IMR-90 (cell line): ENCODE results near the gene ATP5PO. TPM values are rescaled to one million over a fixed set of nuclear protein-coding genes. Genes with fewer than 3 reads are reported as not detected.

ENCODE experiments used
- ATAC-seq: fragments of 200-7000 bp; cut with Tn5 transposase; 2 replicates; pipeline ENCODE4 v1.9.1; 2020; ENCODE audit warnings: low read depth, mild to moderate bottlenecking, moderate library complexity
- Bru-seq: library from RNA; stranded (reverse); fragments of 400-500 nt; gene quantifications from one replicate; lab custom pipeline; 2021; lab: Mats Ljungman, UMichigan
- BruChase-seq, 2 experiments: library from RNA; stranded (reverse); fragments of 400-500 nt; gene quantifications; one replicate each; lab custom pipeline; 2021; lab: Mats Ljungman, UMichigan
- BruUV-seq: library from RNA; stranded (reverse); fragments of 400-500 nt; replicated peaks from 2 replicates; lab custom pipeline; 2021; lab: Mats Ljungman, UMichigan
- CTCF ChIA-PET: fragments of 300-600 bp; formaldehyde crosslinking; extraction: SDS; loops from one replicate; lab custom pipeline; 2021; ENCODE audit warnings: antibody characterized with exemption; lab: Yijun Ruan, JAX
- POLR2A ChIA-PET: fragments of 300-600 bp; sonication (Branson Sonifier 250); formaldehyde crosslinking; loops from one replicate; lab custom pipeline; 2022; ENCODE audit warnings: antibody characterized with exemption; ENCODE audit not compliant: unreplicated experiment; lab: Charles Lee
- DNase-seq: peaks from one replicate; pipeline ENCODE4 v3.0.0; 2013
- H2AFZ ChIP-seq: replicated peaks from 2 replicates; pipeline ENCODE3; 2013; ENCODE audit warnings: low read length, mild to moderate bottlenecking; ENCODE audit not compliant: poor library complexity
- H2AK5ac ChIP-seq: 2 replicates; pipeline ENCODE4 v1.6.1; 2013; ENCODE audit warnings: low read depth, low read length, inconsistent platforms
- H2AK9ac ChIP-seq: replicated peaks from 2 replicates; pipeline ENCODE3; 2013; ENCODE audit warnings: mild to moderate bottlenecking, low read depth, low read length, moderate library complexity; ENCODE audit not compliant: poor library complexity
- H2BK120ac ChIP-seq: 2 replicates; pipeline ENCODE4 v1.6.1; 2013; ENCODE audit warnings: low read depth, low read length, inconsistent platforms
- H2BK15ac ChIP-seq: 3 replicates; pipeline ENCODE4 v1.6.1; 2013; ENCODE audit warnings: low read depth, low read length, inconsistent platforms
- H2BK20ac ChIP-seq: 2 replicates; pipeline ENCODE4 v1.6.1; 2013; ENCODE audit warnings: low read depth, mild to moderate bottlenecking, inconsistent platforms, low read length, moderate library complexity
- H2BK5ac ChIP-seq: 2 replicates; pipeline ENCODE4 v1.6.1; 2013; ENCODE audit warnings: mild to moderate bottlenecking, low read depth, low read length, inconsistent platforms; ENCODE audit not compliant: poor library complexity, severe bottlenecking
- H3K14ac ChIP-seq: replicated peaks from 2 replicates; pipeline ENCODE4 v1.6.1; 2013; ENCODE audit warnings: low read depth, low read length, inconsistent platforms
- H3K18ac ChIP-seq: 2 replicates; pipeline ENCODE4 v1.6.1; 2013; ENCODE audit warnings: low read depth, low read length, control low read depth
- H3K23ac ChIP-seq: 2 replicates; pipeline ENCODE4 v1.6.1; 2013; ENCODE audit warnings: low read depth, low read length, inconsistent platforms
- H3K27ac ChIP-seq: 2 replicates; pipeline ENCODE4 v1.5.1; 2013; ENCODE audit warnings: mild to moderate bottlenecking, control low read depth, low read length; ENCODE audit not compliant: insufficient read depth
- H3K27me3 ChIP-seq: 2 replicates; pipeline ENCODE4 v1.6.1; 2013; ENCODE audit warnings: low read length; ENCODE audit not compliant: control insufficient read depth, insufficient read depth
- H3K36me3 ChIP-seq: 2 replicates; pipeline ENCODE4 v1.6.1; 2013; ENCODE audit warnings: low read length, mixed read lengths; ENCODE audit not compliant: control insufficient read depth, insufficient read depth
- H3K4ac ChIP-seq: 2 replicates; pipeline ENCODE4 v1.6.1; 2013; ENCODE audit warnings: low read depth, low read length, inconsistent platforms
- H3K4me1 ChIP-seq: 2 replicates; pipeline ENCODE4 v1.6.1; 2013; ENCODE audit warnings: low read length, mixed read lengths; ENCODE audit not compliant: control insufficient read depth, insufficient read depth
- H3K4me2 ChIP-seq: 2 replicates; pipeline ENCODE4 v1.6.1; 2013; ENCODE audit warnings: low read depth, mild to moderate bottlenecking, control low read depth, low read length, moderate library complexity
- H3K4me3 ChIP-seq: 2 replicates; pipeline ENCODE4 v1.5.1; 2013; ENCODE audit warnings: low read depth, mild to moderate bottlenecking, control low read depth, low read length, moderate library complexity; ENCODE audit not compliant: insufficient read depth
- H3K56ac ChIP-seq: 2 replicates; pipeline ENCODE4 v1.6.1; 2013; ENCODE audit warnings: low read length, inconsistent platforms; ENCODE audit not compliant: insufficient read depth; ENCODE audit errors: extremely low read depth
- H3K79me1 ChIP-seq, 2 experiments: 2 replicates each; pipeline ENCODE4 v1.6.1; 2013; ENCODE audit warnings: low read length in 2 of 2, inconsistent platforms in 1 of 2, low read depth in 1 of 2
- H3K9ac ChIP-seq: 2 replicates; pipeline ENCODE4 v1.6.1; 2013; ENCODE audit warnings: low read depth, low read length, control low read depth
- H3K9me1 ChIP-seq: 2 replicates; pipeline ENCODE4 v1.6.1; 2013; ENCODE audit warnings: low read length, inconsistent platforms; ENCODE audit not compliant: insufficient read depth
- H3K9me3 ChIP-seq: 2 replicates; pipeline ENCODE4 v1.6.1; 2013; ENCODE audit warnings: low read length; ENCODE audit not compliant: control insufficient read depth, insufficient read depth
- H4K20me1 ChIP-seq: 2 replicates; pipeline ENCODE4 v1.6.1; 2013; ENCODE audit warnings: low read length, inconsistent platforms; ENCODE audit not compliant: insufficient read depth
- H4K5ac ChIP-seq: 2 replicates; pipeline ENCODE4 v1.6.1; 2013; ENCODE audit warnings: mild to moderate bottlenecking, low read depth, low read length, control low read depth
- H4K8ac ChIP-seq, 2 experiments: 2 replicates each; pipeline ENCODE4 v1.6.1; 2013; ENCODE audit warnings: low read depth in 2 of 2, low read length in 2 of 2, control low read depth in 1 of 2, inconsistent platforms in 1 of 2
- H4K91ac ChIP-seq: 2 replicates; pipeline ENCODE4 v1.6.1; 2013; ENCODE audit warnings: low read depth, low read length, inconsistent platforms; ENCODE audit not compliant: insufficient read depth
- CHD1 ChIP-seq: IDR thresholded peaks from 2 replicates; pipeline ENCODE4 v1.6.1; 2012; ENCODE audit warnings: low read depth, low read length, improper control_type of control experiment
- CTCF ChIP-seq: conservative IDR thresholded peaks from 2 replicates; pipeline ENCODE4 v1.5.1; 2012; ENCODE audit warnings: mild to moderate bottlenecking, low read depth, low read length, improper control_type of control experiment
- ELK1 ChIP-seq: fragments of 150-350 bp; IDR thresholded peaks from 2 replicates; pipeline ENCODE4 v1.6.1; 2016; ENCODE audit warnings: low read depth, mild to moderate bottlenecking, low read length, moderate library complexity, borderline replicate concordance
- MAFK ChIP-seq: IDR thresholded peaks from 2 replicates; pipeline ENCODE4 v1.6.1; 2012; ENCODE audit warnings: low read depth, low read length, improper control_type of control experiment
- MXI1 ChIP-seq: IDR thresholded peaks from 2 replicates; pipeline ENCODE4 v1.6.1; 2012; ENCODE audit warnings: low read depth, mild to moderate bottlenecking, low read length, moderate library complexity, borderline replicate concordance
- POLR2A ChIP-seq: IDR thresholded peaks from 2 replicates; pipeline ENCODE4 v1.6.1; 2012; ENCODE audit warnings: mild to moderate bottlenecking, low read depth, low read length
- WGBS, 2 experiments: methylation state at CpG; one replicate each; pipeline versions ENCODE4 v1.1.5 to v1.1.7; 2013; ENCODE audit warnings: missing lambda C conversion rate in 2 of 2; ENCODE audit not compliant: insufficient read length in 1 of 2; ENCODE audit errors: extremely low coverage in 2 of 2; 5-methylcytosine and 5-hydroxymethylcytosine counted together
- dilution Hi-C: fragments of 300-500 bp; cut with HindIII; formaldehyde crosslinking; loops from one replicate; pipeline ENCODE4 v1.14.3; 2018; ENCODE audit warnings: low sequenced_read_pairs; ENCODE audit not compliant: unreplicated experiment
- in situ Hi-C: fragments of 300-500 bp; cut with MboI; formaldehyde crosslinking; loops from 3 replicates; pipeline ENCODE4 v1.14.3; 2019; ENCODE audit warnings: low sequenced_read_pairs, inconsistent platforms, mixed read lengths
- intact Hi-C: fragments of 100-400 bp; cut with micrococcal nuclease; formaldehyde crosslinking; loops from 2 replicates; pipeline ENCODE4 v1.10.0; 2022
- long read RNA-seq: library from polyadenylated mRNA; unstranded; transcript quantifications from one replicate; pipeline ENCODE4 v2.0.0, GENCODE V29; 2021; ENCODE audit not compliant: unreplicated experiment
- polyA plus RNA-seq, 3 experiments: library from polyadenylated mRNA; depleted of rRNA; stranded (reverse); fragments of >200 nt; gene quantifications; 2 replicates each; pipeline ENCODE4 v1.2.3, GENCODE V29; 2012; ENCODE audit warnings: low replicate concordance in 1 of 3
- total RNA-seq: library from RNA; depleted of rRNA; stranded (reverse); fragments of >200 nt; gene quantifications from 2 replicates; pipeline ENCODE4 v1.2.3, GENCODE V29; 2012; rRNA removed

ATP5PO gene
- total RNA-seq (154 and 237 TPM in 2 replicates), polyA plus RNA-seq (2012; rRNA removed) (220 and 250 TPM in 2 replicates), Bru-seq, nascent RNA (percentile 97 among the genes with signal in this experiment), BruChase-seq, experiment 1, labeled RNA remaining after a 6-hour chase (percentile 95 among the genes with signal in this experiment), BruChase-seq, experiment 2, labeled RNA remaining after a 2-hour chase (percentile 91 among the genes with signal in this experiment)
- polyA plus RNA-seq (2012; cell fraction: cytosol; rRNA removed), result 150 and 346 TPM in 2 replicates
- polyA plus RNA-seq (2012; cell fraction: nucleus; rRNA removed; ENCODE audit: low replicate concordance), result 33.0 and 110 TPM in 2 replicates
- long read RNA-seq, transcript ATP5PO-201 (7 exons, 932 nt), result major isoform, 94 of 103 reads
- long read RNA-seq, partial matches to known transcripts, result 5 of 103 reads
- long read RNA-seq, other reads (novel, unspliced or antisense), result 4 of 103 reads

- Histone ChIP-seq H4K20me1 (no peaks in the 10 kb centered on the region), H3K9me1 (peaks cover 5% of the 10 kb centered on the region), H3K23ac (peak within 1 kb of the TSS; percentile 93), H2BK120ac (peak within 1 kb of the TSS; percentile 32; the same call in 1 of the 2 replicates), H4K5ac (peak within 1 kb of the TSS; percentile 69), H3K4ac (peak within 1 kb of the TSS; percentile 85), H3K9me3 (no peaks in the 10 kb centered on the region), H4K91ac (peak within 1 kb of the TSS; percentile 85), H3K27me3 (no peaks in the 10 kb centered on the region), H2BK20ac (no peak within 1 kb of the TSS), H3K56ac (peak within 1 kb of the TSS; percentile 76), H3K79me1 (peaks cover 18 to 28% of the 10 kb centered on the region in 2 experiments), H3K18ac (peak within 1 kb of the TSS; percentile 71; the same call in 1 of the 2 replicates), H2AK9ac (peak within 1 kb of the TSS; percentile 94), H2BK15ac (no peak within 1 kb of the TSS), H3K4me2 (peak within 1 kb of the TSS; percentile 96), H2AK5ac (peak within 1 kb of the TSS; percentile 81), H2BK5ac (peak within 1 kb of the TSS; percentile 81), H4K8ac (peak within 1 kb of the TSS; percentile 89 to 98), H3K27ac (peak within 1 kb of the TSS; percentile 84), H3K9ac (peak within 1 kb of the TSS; percentile 94), H3K4me3 (peak within 1 kb of the TSS; percentile 77), H3K36me3 (peaks cover 7% of the 10 kb centered on the region), H2AFZ (peak within 1 kb of the TSS; percentile 97), H3K14ac (peak within 1 kb of the TSS; percentile 94), H3K4me1 (peaks cover 2% of the 10 kb centered on the region; the same call in 1 of the 2 replicates)
- BruUV-seq, result no TSS peak
- ATAC-seq (peak; percentile 100), DNase-seq (peak; percentile 98)
- TF ChIP-seq CTCF (no peak), MAFK (no peak), ELK1 (no peak), CHD1 (0 out of 2 replicates have a peak, but pooled peaks have one; percentile 68), POLR2A (peak; percentile 86), MXI1 (0 out of 2 replicates have a peak, but pooled peaks have one; percentile 37)
- in situ Hi-C loops, result loop anchor here (25.0 kb wide), 1 partner anchor 697 kb away; the partner anchor contains the start of gene RCAN1
- whole genome bisulfite sequencing, 2 experiments, result 3% methylated on average over 7 of the region's 45 CpGs; no CpG with 5 or more reads in 1 of the 2 experiments
- dilution Hi-C loops, result no loop called here
- CTCF ChIA-PET, result no interaction called here
- POLR2A ChIA-PET, result no interaction called here
- intact Hi-C loops, result no loop called here
Measured at GRCh38 chr21:33915368-33916199, at the start of gene ATP5PO. Gene ATP5PO, minus strand, starts transcription at chr21:33915804. Its CDS starts 41 bp downstream, at chr21:33915763.
